ENCODE data around the gene SPAG8.
A peak's percentile ranks its signal among the peaks of the same experiment; 100 is the strongest.

SPAG8 gene, protein sequence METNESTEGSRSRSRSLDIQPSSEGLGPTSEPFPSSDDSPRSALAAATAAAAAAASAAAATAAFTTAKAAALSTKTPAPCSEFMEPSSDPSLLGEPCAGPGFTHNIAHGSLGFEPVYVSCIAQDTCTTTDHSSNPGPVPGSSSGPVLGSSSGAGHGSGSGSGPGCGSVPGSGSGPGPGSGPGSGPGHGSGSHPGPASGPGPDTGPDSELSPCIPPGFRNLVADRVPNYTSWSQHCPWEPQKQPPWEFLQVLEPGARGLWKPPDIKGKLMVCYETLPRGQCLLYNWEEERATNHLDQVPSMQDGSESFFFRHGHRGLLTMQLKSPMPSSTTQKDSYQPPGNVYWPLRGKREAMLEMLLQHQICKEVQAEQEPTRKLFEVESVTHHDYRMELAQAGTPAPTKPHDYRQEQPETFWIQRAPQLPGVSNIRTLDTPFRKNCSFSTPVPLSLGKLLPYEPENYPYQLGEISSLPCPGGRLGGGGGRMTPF

DNA sequence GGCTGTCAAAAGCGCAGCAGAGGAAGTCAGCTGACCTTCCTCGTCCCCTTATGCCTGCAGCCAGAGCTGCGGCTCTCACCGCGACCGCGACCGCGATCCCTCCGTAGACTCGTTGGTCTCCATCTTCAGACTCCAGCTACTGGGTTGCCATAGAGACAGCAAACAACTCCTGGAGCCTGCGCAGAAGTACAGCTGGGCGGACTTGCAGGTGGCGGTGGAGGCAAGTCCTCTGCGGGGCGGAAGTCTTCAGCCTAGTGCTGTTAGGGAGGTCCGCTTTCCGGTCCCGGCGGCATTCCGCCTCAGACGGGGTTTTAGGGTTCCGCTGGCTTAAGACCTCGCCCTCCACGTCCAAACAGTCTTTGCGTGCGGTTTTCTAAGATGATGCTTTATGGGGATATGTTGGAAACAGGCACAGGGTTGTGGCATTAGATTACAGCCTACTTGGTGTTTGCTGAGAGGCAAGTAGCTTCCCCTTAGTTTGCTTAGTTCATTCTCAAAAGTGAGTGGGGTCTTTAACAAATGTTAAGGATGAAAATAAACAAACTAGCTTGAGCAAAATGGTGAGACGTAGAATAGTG is at the start of gene SPAG8:
TSS of gene SPAG8 (minus strand) at position 238 of the 578 bp plus-strand sequence. CDS start at position 123, 115 bp downstream.
- peak; percentile 98 for DNase-seq (ENCODE audit: low spot score)

- no peak for DNase-seq (ENCODE audit: low spot score)
These were observed 49.3 kb upstream of the SPAG8 start for GRCh38 chr9:35861161-35861897.

- DNase-seq (ENCODE audit: low spot score) = no peak
These were observed 47.9 kb upstream of the SPAG8 start for GRCh38 chr9:35859990-35860339.

DNA sequence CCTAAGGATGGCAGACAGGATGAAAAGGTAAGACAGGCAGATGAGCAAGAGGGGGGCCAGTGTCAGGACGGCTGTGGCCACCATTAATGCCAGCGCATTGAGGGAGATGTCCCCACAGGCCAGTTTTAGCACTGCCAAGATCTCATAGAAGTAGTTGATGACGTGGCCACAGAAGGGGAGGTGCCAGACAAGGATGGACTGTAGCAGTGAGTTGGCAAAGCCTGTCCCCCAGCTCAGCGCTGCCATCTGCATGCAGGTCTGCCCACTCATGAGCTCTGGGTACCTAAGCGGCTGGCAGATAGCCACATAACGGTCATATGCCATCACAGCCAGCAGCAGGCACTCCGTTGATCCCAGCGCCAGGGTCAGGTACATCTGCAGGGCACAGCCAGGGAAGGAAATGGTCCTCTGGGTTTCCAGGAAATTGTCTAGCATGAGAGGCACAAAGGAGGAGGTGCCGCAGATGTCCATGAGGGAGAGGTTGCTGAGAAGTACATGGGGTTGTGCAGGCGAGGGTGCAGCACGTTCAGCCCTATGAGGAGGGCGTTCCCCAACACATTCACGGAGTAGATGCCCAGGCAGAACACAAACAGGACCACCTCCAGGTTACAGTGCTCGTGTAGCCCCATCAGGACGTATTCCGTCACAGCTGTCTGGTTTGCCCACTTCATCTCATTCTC is 47.4 kb upstream of the SPAG8 start:
- no peak for DNase-seq (ENCODE audit: low spot score)

- DNase-seq (ENCODE audit: low spot score) = no peak
These were observed 46.4 kb upstream of the SPAG8 start for GRCh38 chr9:35858458-35858857.

DNA sequence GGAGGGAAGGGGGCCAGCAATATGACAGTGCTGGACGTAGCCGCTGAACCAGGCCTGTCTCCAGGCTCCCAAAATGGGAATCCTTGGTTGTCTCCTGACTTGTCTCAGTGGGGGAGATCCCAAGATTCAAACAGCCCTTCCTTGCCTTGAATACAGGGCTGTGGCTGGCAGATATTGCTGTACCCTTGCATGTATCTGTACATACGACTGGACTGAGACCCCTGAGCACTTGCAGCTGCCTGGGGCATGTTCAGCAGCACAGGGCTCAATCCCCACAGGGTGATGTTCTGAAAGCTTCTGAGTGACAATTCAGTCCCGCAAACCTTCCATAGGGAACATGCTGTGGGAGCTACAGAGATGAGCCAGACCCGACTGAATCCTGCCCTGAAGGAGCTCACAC is 44.8 kb upstream of the SPAG8 start:
- DNase-seq (ENCODE audit: low spot score) = no peak

GRCh38 chr9:35856206-35856605 is 44.1 kb upstream of the SPAG8 start:
- no peak for DNase-seq (ENCODE audit: low spot score)

DNA sequence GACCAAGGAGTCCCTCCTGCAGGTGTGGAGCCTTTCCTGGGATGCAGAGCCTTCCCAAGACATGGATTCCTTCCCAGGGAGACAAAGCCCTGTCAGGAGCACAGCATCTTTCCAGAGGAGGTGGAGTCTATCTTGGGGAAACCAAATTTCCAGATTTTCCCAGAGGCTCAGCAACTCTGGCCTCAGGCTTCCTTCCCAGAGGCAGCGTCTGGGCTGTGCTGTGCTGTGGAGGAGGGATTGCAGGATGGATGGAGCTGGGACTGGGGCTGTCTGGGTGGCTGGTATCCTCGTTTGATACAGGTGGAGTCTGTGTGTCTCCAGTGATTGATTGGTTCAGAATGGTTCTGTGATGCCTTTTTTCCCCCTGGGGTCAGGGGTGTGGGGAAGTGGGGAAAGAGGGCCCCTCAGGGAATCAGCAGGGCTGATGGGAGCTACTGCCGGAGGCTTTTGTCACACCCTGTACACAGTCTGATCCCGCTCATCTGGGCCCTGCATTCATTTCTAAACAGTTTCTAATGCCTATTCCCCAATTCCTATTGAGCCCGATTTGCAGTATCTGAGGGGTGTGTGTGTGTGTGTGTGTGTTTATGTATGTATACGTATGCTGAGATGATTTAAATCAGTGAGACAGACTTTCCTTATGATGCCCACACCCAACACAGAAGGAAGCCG is 42.2 kb upstream of the SPAG8 start:
- DNase-seq (ENCODE audit: low spot score) = no peak

DNA sequence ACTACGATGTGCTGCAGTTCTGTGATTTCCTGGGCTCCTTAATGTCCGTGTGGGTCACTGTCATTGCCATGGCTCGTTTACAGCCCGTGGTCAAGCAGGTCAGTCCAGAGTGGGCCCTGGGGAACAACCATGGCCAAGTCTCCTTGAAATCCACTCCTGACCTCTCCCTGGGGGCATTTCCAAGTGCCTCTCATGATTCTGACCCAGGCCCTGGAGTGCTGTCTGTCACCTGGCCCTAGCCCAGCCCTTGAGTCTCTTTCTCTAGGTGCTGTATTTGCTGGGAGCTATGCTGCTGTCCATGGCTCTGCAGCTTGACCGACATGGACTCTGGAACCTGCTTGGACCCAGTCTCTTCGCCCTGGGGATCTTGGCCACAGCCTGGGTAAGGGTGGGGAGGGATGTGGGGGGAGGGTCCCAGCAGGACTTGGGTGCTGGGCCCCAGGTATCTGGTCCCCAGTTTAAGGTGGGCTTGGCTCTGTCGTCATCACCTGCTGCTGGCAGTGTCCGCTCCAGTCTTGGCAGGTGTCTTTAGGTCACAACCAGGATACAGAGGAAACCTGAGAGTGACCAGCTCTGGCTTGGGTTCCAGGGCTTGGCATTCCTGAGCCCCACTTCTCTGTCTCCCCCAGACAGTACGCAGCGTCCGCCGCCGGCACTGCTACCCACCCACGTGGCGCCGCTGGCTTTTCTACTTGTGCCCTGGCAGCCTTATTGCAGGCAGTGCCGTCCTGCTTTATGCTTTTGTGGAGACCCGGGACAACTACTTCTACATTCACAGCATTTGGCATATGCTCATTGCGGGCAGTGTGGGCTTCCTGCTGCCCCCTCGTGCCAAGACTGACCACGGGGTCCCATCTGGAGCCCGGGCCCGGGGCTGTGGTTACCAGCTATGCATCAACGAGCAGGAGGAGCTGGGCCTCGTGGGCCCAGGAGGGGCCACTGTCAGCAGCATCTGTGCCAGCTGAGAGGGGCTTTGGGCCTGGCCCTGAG is 41.1 kb upstream of the SPAG8 start:
- no peak for DNase-seq (ENCODE audit: low spot score)

DNA sequence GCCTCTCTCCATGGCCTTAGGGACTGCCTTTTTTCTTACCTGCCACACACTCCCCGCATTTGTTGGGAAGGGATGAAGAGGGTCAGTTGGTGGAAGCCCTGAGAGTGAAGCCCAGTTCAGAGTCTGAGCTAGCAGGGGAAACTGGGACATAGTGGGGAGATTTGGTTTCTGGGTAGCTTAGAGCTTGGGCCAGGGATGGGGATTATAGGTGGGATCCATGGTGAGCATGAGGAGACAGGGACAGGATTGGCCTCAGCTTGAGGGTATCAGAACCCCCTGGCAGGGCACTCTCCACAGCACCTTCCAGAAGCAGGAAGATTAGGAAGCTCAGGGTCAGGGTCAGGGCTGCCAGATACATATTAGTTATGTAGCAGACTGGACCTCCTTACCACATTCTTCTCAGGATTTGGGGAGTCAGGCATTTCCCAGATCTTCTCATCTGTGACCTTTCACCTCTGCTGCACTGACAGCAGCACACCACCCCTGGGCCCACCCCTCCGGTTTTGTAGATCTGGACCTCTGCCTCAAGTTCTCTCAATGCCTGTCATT is 40.3 kb upstream of the SPAG8 start:
- DNase-seq (ENCODE audit: low spot score) = no peak

DNA sequence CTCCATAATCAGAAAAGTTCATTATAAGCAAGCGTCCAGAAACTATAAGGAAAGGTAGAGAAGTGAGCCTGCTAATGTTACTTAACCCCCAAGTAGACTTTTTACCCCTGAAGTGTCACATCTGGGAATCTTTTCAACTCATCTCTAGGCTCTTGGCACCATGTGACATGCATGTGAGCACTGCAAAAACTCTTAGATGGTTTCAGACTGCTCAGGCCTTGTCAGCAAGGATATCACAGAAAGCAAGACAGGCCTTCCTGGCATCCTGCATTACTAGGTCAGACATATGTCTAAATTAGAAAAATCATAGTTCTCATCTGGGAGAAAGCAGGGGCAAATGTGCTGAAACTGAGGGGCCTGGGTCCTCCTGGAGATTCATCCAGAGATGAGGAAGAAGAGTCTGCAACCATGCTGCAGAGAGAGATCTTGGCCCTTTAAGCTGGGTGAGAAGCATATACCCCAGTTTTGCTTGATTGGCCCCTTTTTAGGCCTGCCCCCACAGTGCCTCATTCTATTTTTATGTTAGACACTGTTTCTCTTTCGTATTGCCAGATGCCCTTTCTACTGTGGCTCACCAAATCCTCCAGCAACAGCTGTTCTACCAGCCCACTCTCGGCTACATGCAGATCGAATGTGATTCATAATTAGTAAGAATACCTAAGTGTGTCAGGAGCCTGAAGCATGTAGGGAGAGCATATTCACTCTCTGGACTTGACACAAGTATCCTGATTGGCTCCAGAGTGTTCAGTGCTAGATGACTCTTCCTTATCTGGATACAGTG is 35.9 kb upstream of the SPAG8 start:
- DNase-seq (ENCODE audit: low spot score) = no peak

GRCh38 chr9:35845824-35846771 is 34.0 kb upstream of the SPAG8 start:
- no peak for DNase-seq (ENCODE audit: low spot score)

GRCh38 chr9:35844628-35845270 is 32.7 kb upstream of the SPAG8 start:
- DNase-seq (ENCODE audit: low spot score) = peak; percentile 53

- DNase-seq (ENCODE audit: low spot score) = no peak
These were observed 30.7 kb upstream of the SPAG8 start for GRCh38 chr9:35842795-35843194.

GRCh38 chr9:35842020-35842745 is 30.1 kb upstream of the SPAG8 start:
- DNase-seq (ENCODE audit: low spot score) = no peak

GRCh38 chr9:35841645-35841900 is 29.5 kb upstream of the SPAG8 start:
- no peak for DNase-seq (ENCODE audit: low spot score)

DNA sequence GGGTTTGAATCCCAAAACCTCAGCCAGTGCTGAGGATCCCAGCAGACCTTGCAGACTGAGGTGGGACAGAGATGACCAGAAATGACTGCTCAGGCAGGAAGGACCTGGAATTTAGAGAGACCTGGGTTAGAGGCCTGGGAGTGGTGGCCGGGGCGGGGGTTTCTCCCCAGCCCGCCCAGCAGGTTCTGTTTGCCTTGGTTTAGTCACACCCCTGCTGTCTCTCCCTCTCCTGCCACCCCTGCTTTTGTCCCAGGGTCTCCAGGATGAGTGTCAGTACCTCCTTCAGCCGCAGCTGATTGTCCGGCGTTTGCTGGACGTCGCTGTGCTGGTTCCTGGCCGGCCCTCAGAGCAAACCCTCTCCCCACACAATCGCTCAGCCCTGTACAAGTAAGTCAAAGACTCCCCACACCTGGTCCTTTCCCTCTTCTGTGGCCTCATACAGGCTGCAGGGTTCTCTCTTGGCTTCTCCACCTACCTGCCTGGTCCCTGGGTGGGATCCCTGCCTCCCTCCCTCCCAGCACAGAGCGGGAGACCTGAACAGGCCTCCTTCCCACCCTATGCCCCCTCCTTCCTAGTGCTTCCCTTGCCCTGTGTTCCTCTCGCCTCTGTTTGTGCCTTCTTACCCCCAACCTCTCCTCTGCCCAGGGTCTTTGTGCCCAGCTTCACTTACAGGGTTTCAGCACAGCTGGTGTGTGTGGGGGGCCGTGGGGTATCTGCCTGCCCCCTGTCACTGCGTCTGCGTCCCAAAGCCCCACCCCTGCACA is 29.0 kb upstream of the SPAG8 start:
- DNase-seq (ENCODE audit: low spot score) = no peak
